ENCODE measurements around the gene MZT2B.
"Not testable (repeated sequence)": the region's sequence is repeated elsewhere in the genome, so short reads cannot be mapped to it uniquely, and the experiment has no call there.

MZT2B gene

DNA sequence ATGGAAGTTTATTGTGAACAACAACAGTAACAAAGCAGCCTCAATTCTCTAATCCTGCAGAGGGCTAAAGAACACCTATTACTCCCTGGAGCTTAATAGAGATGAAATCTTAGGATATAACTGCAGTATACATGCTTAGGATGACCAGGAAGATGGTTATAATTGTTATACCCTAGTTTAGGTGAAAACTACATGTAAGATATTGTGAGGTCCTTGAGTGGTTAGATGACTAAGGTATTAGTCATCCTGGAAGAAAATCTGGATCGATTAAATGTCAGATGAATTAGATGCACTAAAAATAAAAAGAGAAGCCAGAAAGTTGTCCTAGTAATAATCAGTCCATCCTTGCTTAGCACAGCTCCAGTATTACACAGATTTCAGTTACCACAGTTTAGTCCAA lies 38.4 kb downstream of the MZT2B start:
- DNase-seq: not testable (repeated sequence)

DNA sequence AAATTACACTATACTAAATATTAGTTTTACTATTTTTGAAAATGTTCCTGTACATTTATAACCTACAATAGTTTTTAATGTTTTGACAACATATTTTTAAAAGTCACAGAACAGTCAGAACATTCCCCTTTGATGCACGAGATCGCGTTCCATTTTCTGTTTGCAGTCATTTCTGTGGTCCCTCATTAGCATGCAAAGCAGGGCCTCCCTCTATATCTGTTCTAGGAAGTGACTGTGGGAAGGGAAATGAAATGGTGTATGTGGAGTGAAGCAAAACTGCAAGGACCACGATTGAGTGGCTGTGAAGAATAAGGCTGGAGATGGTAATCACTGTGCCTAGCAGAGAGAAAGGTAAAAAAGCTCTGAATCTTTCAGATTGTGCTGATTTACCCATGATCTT lies 40.5 kb downstream of the MZT2B start:
- DNase-seq: not testable (repeated sequence)

DNA sequence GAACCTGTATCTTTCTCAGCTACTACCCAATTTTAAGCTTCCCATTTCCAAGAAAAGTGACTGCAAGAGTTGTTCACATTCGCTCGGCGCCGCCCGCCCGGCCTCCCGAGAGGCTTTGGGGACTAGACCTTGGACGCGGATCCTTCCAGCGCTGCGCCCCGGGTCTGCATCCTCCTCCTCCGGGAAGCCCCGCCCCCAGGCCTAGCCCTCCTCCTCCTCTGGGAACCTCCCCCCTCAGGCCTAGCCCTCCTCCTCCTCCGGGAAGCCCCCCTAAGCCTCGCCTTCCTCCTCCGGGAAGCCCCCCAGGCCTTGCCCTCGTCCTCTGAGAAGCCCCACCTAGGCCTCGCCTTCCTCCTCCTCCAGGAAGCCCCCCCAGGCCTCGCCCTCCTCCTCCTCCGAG lies 45.9 kb downstream of the MZT2B start:
- DNase-seq: not testable (repeated sequence)

DNA sequence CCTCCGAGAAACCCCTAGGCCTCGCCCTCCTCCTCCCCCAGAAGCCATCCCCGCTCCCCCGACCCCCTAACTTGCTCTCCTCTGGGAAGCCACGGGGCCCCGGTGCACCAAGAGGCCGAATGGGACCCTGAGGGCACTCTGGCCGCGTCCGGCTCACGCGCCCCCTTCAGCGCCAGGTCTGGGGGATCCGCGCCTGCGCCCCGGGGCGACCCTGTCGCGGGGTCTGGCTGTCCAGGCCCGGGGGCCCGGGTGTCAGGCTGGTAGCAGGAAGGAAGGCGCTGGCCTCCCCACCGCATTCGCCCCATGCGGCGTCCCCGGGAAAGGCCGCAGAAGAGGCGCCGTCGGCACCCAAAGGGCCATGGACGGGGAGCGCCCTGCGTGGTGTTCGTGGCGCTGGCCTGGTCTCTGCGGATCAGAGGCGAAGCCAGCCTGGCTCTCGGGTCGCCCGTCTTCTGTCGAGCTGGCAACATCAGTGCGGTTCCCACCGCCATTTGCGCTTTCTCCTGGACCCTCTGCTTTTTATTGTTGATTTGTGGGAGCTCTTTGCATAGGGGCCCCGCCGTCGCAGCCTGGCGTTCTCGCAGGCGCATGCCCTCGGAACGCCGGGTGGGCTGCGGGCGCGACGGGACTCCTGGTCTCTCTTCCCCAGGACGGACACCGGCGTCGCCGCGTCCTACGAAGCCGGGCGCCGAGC lies 46.6 kb downstream of the MZT2B start:
- DNase-seq: not testable (repeated sequence)

DNA sequence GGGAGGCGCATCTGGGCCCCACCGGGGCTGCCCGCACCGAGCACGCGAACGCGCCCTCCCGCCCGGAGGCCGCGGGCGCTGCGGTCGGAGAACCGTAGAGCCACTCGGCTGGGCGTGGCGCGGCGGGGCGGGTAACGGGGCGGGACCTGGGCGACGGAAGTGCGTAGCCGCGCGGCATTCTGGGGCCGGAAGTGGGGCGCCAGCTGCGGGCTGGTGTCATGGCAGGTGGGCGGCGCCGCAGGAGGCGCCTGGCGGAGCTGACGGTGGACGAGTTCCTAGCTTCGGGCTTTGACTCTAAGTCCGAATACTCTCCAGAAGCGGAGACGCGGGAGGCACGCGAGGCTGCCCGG lies 47.1 kb downstream of the MZT2B start:
- not testable (repeated sequence) for DNase-seq

DNA sequence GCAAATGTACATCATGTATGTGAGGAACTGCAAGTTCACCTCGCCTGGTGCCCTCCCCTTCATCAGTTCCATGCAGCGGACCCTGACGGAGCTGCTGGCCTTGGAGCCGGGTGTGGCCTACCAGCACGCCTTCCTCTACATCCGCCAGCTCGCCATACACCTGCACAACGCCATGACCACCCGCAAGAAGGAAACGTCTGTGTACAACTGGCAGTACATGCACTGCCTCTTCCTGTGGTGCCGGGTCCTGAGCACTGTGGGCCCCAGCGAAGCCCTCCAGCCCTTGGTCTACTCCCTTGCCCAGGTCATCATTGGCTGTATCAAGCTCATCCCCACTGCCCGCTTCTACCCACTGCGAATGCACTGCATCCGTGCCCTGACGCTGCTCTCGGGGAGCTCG lies 48.3 kb downstream of the MZT2B start:
- not testable (repeated sequence) for DNase-seq

DNA sequence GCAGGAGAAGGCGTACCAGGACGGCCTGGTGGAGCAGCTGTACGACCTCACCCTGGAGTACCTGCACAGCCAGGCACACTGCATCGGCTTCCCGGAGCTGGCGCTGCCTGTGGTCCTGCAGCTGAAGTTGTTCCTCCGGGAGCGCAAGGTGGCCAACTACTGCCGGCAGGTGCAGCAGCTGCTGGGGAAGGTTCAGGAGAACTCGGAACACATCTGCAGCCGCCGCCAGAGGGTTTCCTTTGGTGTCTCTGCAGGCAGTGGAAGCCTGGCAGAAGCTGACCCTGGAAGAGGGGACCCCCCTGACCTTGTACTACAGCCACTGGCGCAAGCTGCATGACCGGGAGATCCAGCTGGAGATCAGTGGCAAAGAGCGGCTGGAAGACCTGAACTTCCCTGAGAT lies 48.8 kb downstream of the MZT2B start:
- DNase-seq: not testable (repeated sequence)

DNA sequence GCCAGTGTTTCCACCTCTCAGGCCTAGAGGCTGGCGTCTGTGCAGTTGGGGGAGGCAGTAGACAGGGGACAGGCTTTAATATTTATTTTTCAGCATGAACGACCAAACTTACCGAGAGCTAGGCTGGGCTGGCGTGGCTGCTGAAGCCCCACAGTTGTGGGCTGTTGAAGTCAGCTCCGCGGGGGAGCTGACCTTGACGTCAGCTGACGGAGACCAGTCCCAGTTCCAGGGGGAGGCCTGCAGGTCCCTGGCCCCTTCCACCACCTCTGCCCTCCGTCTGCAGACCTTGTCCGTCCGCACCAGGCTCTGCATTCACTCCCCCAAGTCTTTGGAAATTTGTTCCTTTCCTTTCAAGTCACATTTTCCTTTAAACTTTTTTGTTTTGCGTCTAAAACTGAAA lies 49.6 kb downstream of the MZT2B start:
- DNase-seq: no peak

DNA sequence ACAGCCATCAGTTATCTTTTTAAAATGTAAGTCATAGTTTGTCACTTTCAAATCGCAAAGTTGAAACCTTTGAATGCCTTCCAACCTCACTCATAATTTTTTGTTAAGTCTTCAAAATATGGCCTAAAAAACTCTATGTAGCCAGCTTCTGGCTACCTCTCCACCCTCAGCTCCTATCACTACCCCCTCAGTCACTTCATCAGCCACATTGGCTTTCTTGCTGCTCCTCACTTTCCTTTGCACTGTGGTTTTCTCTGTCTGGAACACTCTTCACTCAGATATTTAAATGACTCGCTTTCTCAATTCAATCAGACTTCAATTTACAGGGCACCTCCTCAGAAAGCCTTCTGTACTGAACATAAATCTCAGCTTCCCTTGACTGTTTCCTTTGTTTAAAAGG lies 51.0 kb downstream of the MZT2B start:
- DNase-seq: not testable (repeated sequence)

DNA sequence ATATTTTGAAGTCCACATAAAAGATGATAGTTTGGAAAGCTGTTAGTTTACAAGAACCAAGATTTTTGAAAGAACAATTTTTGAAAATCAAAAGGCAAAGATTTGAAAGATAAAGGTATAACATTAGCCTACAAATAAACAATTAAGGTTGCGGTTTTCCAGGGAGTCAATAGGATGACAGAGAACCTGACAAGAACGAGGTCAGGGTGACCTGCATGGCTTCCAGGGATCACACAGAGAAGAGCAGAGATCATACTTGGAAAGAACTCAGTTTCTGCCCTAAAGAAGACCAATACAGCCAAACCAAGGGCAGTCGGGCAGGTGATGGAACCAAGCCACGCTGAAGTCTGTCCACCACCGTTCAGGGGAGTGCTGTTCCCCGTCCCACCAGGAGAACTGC lies 57.5 kb downstream of the MZT2B start:
- DNase-seq: not testable (repeated sequence)

Measured in NCI-H1930 (cell line).